ENCODE measurements around the gene KRTAP10-3. TPM values are rescaled to one million over a fixed set of nuclear protein-coding genes. Genes with fewer than 3 reads are reported as not detected.

KRTAP10-3 gene
- total and polyA plus RNA-seq, 3 experiments from 2014 or later, result not detected

GRCh38 chr21:44510508-44511218, 47.9 kb downstream of the KRTAP10-3 start:
- peak; percentile 74 to 86 (median 80) for DNase-seq
- Mint-ChIP-seq H3K27me3 (peaks cover 0 to 2% of the 10 kb centered on the region in 2 donors), H3K9me3 (no peaks in the 10 kb centered on the region), H3K4me3 (peak overlapping the region; percentile 40 to 64 (median 52)), H3K27ac (no peak overlapping the region), H3K36me3 (no peaks in the 10 kb centered on the region), H3K4me1 (peaks cover 0 to 6% (median 0%) of the 10 kb centered on the region in 3 donors)
- no peaks in the 10 kb centered on the region for H3K9me3 ChIP-seq (ENCODE audit: low read length)
- no peaks in the 10 kb centered on the region for H3K36me3 ChIP-seq (ENCODE audit: insufficient read depth, low read length)
- peaks cover 11% of the 10 kb centered on the region for H3K4me1 ChIP-seq (ENCODE audit: insufficient read depth, low read length)
- POLR2A ChIA-PET, result interaction anchor here (1.0 kb wide), 1 partner anchor 232 kb away, joined by 3 read pairs; no protein-coding TSS in a partner anchor
- H3K27ac ChIP-seq (ENCODE audit: low read depth, low read length), result no peak overlapping the region
- H3K4me3 ChIP-seq (ENCODE audit: low read length), result peak overlapping the region; percentile 54
- H3K27me3 ChIP-seq (ENCODE audit: insufficient read depth, low read length, poor library complexity, severe bottlenecking), result no peaks in the 10 kb centered on the region
- CTCF ChIA-PET, result interaction anchor here (0.6 to 6.1 kb wide), 50 partner anchors 8 to 401 kb away, joined by 3 to 134 read pairs (median 5); partner anchors contain the start of genes KRTAP10-1, KRTAP10-12, KRTAP10-5 and KRTAP12-3

DNA sequence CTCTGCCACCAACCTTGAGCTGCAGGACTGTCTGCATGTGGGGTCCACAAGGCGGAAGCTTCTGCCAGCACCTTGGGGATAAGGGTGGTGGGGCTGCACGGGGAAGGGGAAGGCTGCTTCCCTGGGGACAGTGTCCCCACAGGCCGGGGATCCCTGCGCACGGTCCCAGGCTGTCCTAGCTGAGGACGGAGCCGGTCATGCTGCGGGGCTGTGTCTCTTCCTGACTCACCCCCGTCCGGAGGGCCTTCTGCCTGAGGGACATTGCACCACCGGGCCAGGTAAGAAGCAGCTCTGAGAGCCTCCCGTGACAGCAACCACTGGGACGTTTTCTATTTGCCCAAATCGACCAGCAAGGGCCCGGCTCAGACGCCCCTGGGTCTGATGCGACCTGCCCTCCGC, 48.5 kb downstream of the KRTAP10-3 start:
- Histone ChIP-seq H3K27me3 (ENCODE audit: insufficient read depth, low read length, poor library complexity, severe bottlenecking) (no peaks in the 10 kb centered on the region), H3K9me3 (ENCODE audit: low read length) (no peaks in the 10 kb centered on the region), H3K27ac (ENCODE audit: low read depth, low read length) (no peak overlapping the region), H3K4me1 (ENCODE audit: insufficient read depth, low read length) (peaks cover 11% of the 10 kb centered on the region), H3K4me3 (ENCODE audit: low read length) (no peak overlapping the region), H3K36me3 (ENCODE audit: insufficient read depth, low read length) (no peaks in the 10 kb centered on the region)
- Mint-ChIP-seq H3K9me3 (no peaks in the 10 kb centered on the region), H3K27ac (no peak overlapping the region), H3K4me3 (peak overlapping the region in 1 of 7 donors; percentile 63), H3K36me3 (no peaks in the 10 kb centered on the region), H3K27me3 (peaks cover 0 to 2% of the 10 kb centered on the region in 2 donors), H3K4me1 (peaks cover 0 to 6% (median 0%) of the 10 kb centered on the region in 3 donors)
- POLR2A ChIA-PET, result interaction anchor here (1.0 kb wide), 1 partner anchor 232 kb away, joined by 3 read pairs; no protein-coding TSS in a partner anchor
- DNase-seq, result no peak
- CTCF ChIA-PET, result interaction anchor here (0.6 to 6.1 kb wide), 44 partner anchors 9 to 402 kb away, joined by 3 to 134 read pairs (median 5); partner anchors contain the start of genes KRTAP10-1, KRTAP10-12, KRTAP10-5 and KRTAP12-3

DNA sequence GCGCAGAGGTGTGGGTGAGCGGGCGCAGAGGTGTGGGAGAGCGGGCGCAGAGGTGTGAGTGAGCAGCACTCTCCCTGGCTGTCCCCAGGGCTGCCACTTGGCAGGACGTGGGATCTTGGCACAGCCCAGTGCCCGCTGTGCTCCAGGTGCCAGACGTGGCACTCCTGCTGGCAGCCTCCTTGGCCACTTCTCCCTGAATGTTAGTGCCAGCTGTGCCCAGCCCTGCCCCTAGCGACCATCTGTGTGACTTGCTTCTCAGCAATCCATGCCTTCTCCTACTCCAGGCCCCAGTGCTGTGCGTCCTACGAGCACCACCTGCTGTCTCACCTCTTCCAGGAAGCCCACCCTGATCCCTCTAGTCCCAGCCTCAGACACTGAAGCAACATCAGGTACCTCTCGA, 49.1 kb downstream of the KRTAP10-3 start:
- no peak overlapping the region for H3K27ac ChIP-seq (ENCODE audit: low read depth, low read length)
- peaks cover 11% of the 10 kb centered on the region for H3K4me1 ChIP-seq (ENCODE audit: insufficient read depth, low read length)
- Mint-ChIP-seq H3K9me3 (no peaks in the 10 kb centered on the region), H3K27me3 (peaks cover 0 to 2% of the 10 kb centered on the region in 2 donors), H3K4me1 (peaks cover 0 to 6% (median 0%) of the 10 kb centered on the region in 3 donors), H3K27ac (no peak overlapping the region), H3K4me3 (no peak overlapping the region), H3K36me3 (no peaks in the 10 kb centered on the region)
- H3K9me3 ChIP-seq (ENCODE audit: low read length), result no peaks in the 10 kb centered on the region
- H3K36me3 ChIP-seq (ENCODE audit: insufficient read depth, low read length), result no peaks in the 10 kb centered on the region
- no peaks in the 10 kb centered on the region for H3K27me3 ChIP-seq (ENCODE audit: insufficient read depth, low read length, poor library complexity, severe bottlenecking)
- no peak for DNase-seq
- ChIA-PET CTCF (interaction anchor here (0.6 to 6.1 kb wide), 22 partner anchors 8 to 402 kb away, joined by 3 to 134 read pairs (median 6); partner anchors contain the start of gene KRTAP12-3), POLR2A (no interaction called here)
- H3K4me3 ChIP-seq (ENCODE audit: low read length), result no peak overlapping the region

GRCh38 chr21:44508711-44509445, 49.7 kb downstream of the KRTAP10-3 start:
- DNase-seq, result no peak
- no peaks in the 10 kb centered on the region for H3K9me3 ChIP-seq (ENCODE audit: low read length)
- H3K4me1 ChIP-seq (ENCODE audit: insufficient read depth, low read length), result peaks cover 11% of the 10 kb centered on the region
- CTCF ChIA-PET, result interaction anchor here (2.2 to 6.1 kb wide), 3 partner anchors 39 to 285 kb away, joined by 16 to 134 read pairs (median 63); no protein-coding TSS in a partner anchor
- Mint-ChIP-seq H3K36me3 (no peaks in the 10 kb centered on the region), H3K4me3 (peak overlapping the region in 1 of 7 donors; percentile 22), H3K9me3 (no peaks in the 10 kb centered on the region), H3K27me3 (peaks cover 0 to 2% of the 10 kb centered on the region in 2 donors), H3K27ac (no peak overlapping the region), H3K4me1 (peaks cover 0 to 10% (median 0%) of the 10 kb centered on the region in 3 donors)
- H3K27me3 ChIP-seq (ENCODE audit: insufficient read depth, low read length, poor library complexity, severe bottlenecking), result no peaks in the 10 kb centered on the region
- POLR2A ChIA-PET, result no interaction called here
- H3K4me3 ChIP-seq (ENCODE audit: low read length), result no peak overlapping the region
- H3K36me3 ChIP-seq (ENCODE audit: insufficient read depth, low read length), result no peaks in the 10 kb centered on the region
- H3K27ac ChIP-seq (ENCODE audit: low read depth, low read length), result no peak overlapping the region

- DNase-seq, result no peak
- H3K4me1 Mint-ChIP-seq, result peaks cover 0 to 12% (median 0%) of the 10 kb centered on the region in 3 donors
- peaks cover 0 to 2% of the 10 kb centered on the region in 2 donors for H3K27me3 Mint-ChIP-seq
- Histone ChIP-seq H3K27me3 (ENCODE audit: insufficient read depth, low read length, poor library complexity, severe bottlenecking) (no peaks in the 10 kb centered on the region), H3K9me3 (ENCODE audit: low read length) (no peaks in the 10 kb centered on the region), H3K36me3 (ENCODE audit: insufficient read depth, low read length) (no peaks in the 10 kb centered on the region), H3K4me1 (ENCODE audit: insufficient read depth, low read length) (peaks cover 11% of the 10 kb centered on the region), H3K4me3 (ENCODE audit: low read length) (no peak overlapping the region), H3K27ac (ENCODE audit: low read depth, low read length) (no peak overlapping the region)
- H3K4me3 Mint-ChIP-seq, result no peak overlapping the region
- CTCF ChIA-PET, result interaction anchor here (6.1 kb wide), 1 partner anchor 233 kb away, joined by 134 read pairs; no protein-coding TSS in a partner anchor
- no peak overlapping the region for H3K27ac Mint-ChIP-seq
- H3K9me3 Mint-ChIP-seq, result no peaks in the 10 kb centered on the region
- POLR2A ChIA-PET, result no interaction called here
- H3K36me3 Mint-ChIP-seq, result no peaks in the 10 kb centered on the region
Observed at GRCh38 chr21:44508426-44508710, 50.2 kb downstream of the KRTAP10-3 start.

Other genes with a start within 250 kb of the KRTAP10-3 start
- gene CFAP410, start 219.4 kb downstream of the KRTAP10-3 start, total RNA-seq, result 10 to 100 TPM; 17.6 to 19.2 TPM
- 36.4 TPM for gene CFAP410, start 219.4 kb downstream of the KRTAP10-3 start, polyA plus RNA-seq
- gene TRPM2, start 205.2 kb downstream of the KRTAP10-3 start, total RNA-seq, result 1 to 10 TPM; 1.9 to 2.6 TPM
- gene TRPM2, start 205.2 kb downstream of the KRTAP10-3 start, polyA plus RNA-seq, result 2.4 TPM
- under 1 TPM; 0.80 to 0.90 TPM for gene LRRC3, start 103.3 kb downstream of the KRTAP10-3 start, total RNA-seq
- gene LRRC3, start 103.3 kb downstream of the KRTAP10-3 start, polyA plus RNA-seq, result 0.17 TPM
- not detected for gene KRTAP10-1, start 18.6 kb downstream of the KRTAP10-3 start, total RNA-seq
- gene KRTAP10-1, start 18.6 kb downstream of the KRTAP10-3 start, polyA plus RNA-seq, result not detected
- gene KRTAP10-2, start 7.3 kb downstream of the KRTAP10-3 start, total RNA-seq, result not detected
- gene KRTAP10-2, start 7.3 kb downstream of the KRTAP10-3 start, polyA plus RNA-seq, result not detected
- gene KRTAP10-4, start 14.9 kb upstream of the KRTAP10-3 start, total RNA-seq, result not detected
- not detected for gene KRTAP10-4, start 14.9 kb upstream of the KRTAP10-3 start, polyA plus RNA-seq
- not detected for gene KRTAP10-5, start 21.8 kb upstream of the KRTAP10-3 start, total RNA-seq
- not detected for gene KRTAP10-5, start 21.8 kb upstream of the KRTAP10-3 start, polyA plus RNA-seq
- gene KRTAP10-6, start 33.7 kb upstream of the KRTAP10-3 start, total RNA-seq, result not detected
- not detected for gene KRTAP10-6, start 33.7 kb upstream of the KRTAP10-3 start, polyA plus RNA-seq
- not detected for gene KRTAP10-7, start 41.8 kb upstream of the KRTAP10-3 start, total RNA-seq
- gene KRTAP10-7, start 41.8 kb upstream of the KRTAP10-3 start, polyA plus RNA-seq, result not detected
- gene KRTAP10-8, start 53.3 kb upstream of the KRTAP10-3 start, total RNA-seq, result not detected
- not detected for gene KRTAP10-8, start 53.3 kb upstream of the KRTAP10-3 start, polyA plus RNA-seq
- gene KRTAP10-9, start 68.3 kb upstream of the KRTAP10-3 start, total RNA-seq, result not detected
- gene KRTAP10-9, start 68.3 kb upstream of the KRTAP10-3 start, polyA plus RNA-seq, result not detected
- not detected for gene KRTAP10-10, start 78.6 kb upstream of the KRTAP10-3 start, total RNA-seq
- not detected for gene KRTAP10-10, start 78.6 kb upstream of the KRTAP10-3 start, polyA plus RNA-seq
- gene KRTAP10-11, start 87.6 kb upstream of the KRTAP10-3 start, total RNA-seq, result not detected
- not detected for gene KRTAP10-11, start 87.6 kb upstream of the KRTAP10-3 start, polyA plus RNA-seq
- not detected for gene KRTAP12-4, start 95.9 kb upstream of the KRTAP10-3 start, total RNA-seq
- not detected for gene KRTAP12-4, start 95.9 kb upstream of the KRTAP10-3 start, polyA plus RNA-seq
- not detected for gene KRTAP12-3, start 99.1 kb upstream of the KRTAP10-3 start, total RNA-seq
- not detected for gene KRTAP12-3, start 99.1 kb upstream of the KRTAP10-3 start, polyA plus RNA-seq
- gene KRTAP12-2, start 108.1 kb upstream of the KRTAP10-3 start, total RNA-seq, result not detected
- gene KRTAP12-2, start 108.1 kb upstream of the KRTAP10-3 start, polyA plus RNA-seq, result not detected
- gene KRTAP12-1, start 123.4 kb upstream of the KRTAP10-3 start, total RNA-seq, result not detected
- not detected for gene KRTAP12-1, start 123.4 kb upstream of the KRTAP10-3 start, polyA plus RNA-seq
- not detected for gene KRTAP10-12, start 138.4 kb upstream of the KRTAP10-3 start, total RNA-seq
- gene KRTAP10-12, start 138.4 kb upstream of the KRTAP10-3 start, polyA plus RNA-seq, result not detected
- not detected for gene TSPEAR, start 152.8 kb upstream of the KRTAP10-3 start, total RNA-seq
- gene TSPEAR, start 152.8 kb upstream of the KRTAP10-3 start, polyA plus RNA-seq, result 0.05 TPM
- 100 to 1,000 TPM; 112 to 116 TPM for gene UBE2G2, start 243.0 kb upstream of the KRTAP10-3 start, total RNA-seq
- gene UBE2G2, start 243.0 kb upstream of the KRTAP10-3 start, polyA plus RNA-seq, result 60.1 TPM